ENCODE data around the gene THSD7A. TPM values are rescaled to one million over a fixed set of nuclear protein-coding genes. Genes with fewer than 3 reads are reported as not detected.

The THSD7A gene
- total RNA-seq, 1 experiment from 2014 or later, result not detected

DNA sequence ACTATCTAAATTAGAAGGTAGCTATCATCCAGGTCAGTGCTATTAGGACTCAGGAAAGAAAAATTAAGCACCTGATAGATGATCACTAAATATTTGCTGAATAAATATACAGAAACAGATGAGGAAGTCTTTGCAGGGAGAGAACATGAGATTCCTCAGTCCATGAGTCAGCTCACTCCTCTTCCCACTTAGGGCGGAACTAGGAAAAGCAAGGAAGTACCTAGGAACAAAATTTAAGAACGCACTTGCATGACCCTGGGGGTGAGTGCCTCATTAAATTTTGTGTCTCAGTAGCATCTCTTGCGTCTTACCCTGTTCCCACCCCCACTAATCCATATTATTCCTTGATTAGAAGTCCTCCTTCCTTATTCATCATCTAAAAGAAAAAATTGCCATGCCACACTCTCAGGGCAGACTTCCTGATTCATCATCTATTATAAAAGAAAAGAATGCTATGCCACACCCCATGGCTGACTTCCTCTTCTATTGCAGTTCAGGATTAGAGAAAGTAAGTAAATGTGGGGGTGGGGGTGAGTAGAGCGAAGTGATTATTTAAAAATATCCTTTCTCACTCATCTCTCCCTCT, 208.8 kb downstream of the THSD7A start:
- Mint-ChIP-seq H3K36me3 (ENCODE audit: insufficient read depth, unreplicated experiment) (no peaks in the 10 kb centered on the region), H3K4me3 (ENCODE audit: unreplicated experiment) (no peak overlapping the region), H3K27ac (ENCODE audit: low read depth, unreplicated experiment) (no peak overlapping the region), H3K9me3 (ENCODE audit: unreplicated experiment) (no peaks in the 10 kb centered on the region), H3K4me1 (ENCODE audit: insufficient read depth, unreplicated experiment) (no peaks in the 10 kb centered on the region), H3K27me3 (ENCODE audit: insufficient read depth, unreplicated experiment) (no peaks in the 10 kb centered on the region)
- no TSS peak for BruUV-seq (replicated peaks)
- CTCF ChIA-PET, result no interaction called here
- no peak for DNase-seq (ENCODE audit: unreplicated experiment)
- no peak for TF ChIP-seq CTCF (IDR thresholded peaks at IDR 0.05; ENCODE audit: unreplicated experiment)
- intact Hi-C loops (cut with micrococcal nuclease), result no loop called here
- POLR2A ChIA-PET, result no interaction called here

DNA sequence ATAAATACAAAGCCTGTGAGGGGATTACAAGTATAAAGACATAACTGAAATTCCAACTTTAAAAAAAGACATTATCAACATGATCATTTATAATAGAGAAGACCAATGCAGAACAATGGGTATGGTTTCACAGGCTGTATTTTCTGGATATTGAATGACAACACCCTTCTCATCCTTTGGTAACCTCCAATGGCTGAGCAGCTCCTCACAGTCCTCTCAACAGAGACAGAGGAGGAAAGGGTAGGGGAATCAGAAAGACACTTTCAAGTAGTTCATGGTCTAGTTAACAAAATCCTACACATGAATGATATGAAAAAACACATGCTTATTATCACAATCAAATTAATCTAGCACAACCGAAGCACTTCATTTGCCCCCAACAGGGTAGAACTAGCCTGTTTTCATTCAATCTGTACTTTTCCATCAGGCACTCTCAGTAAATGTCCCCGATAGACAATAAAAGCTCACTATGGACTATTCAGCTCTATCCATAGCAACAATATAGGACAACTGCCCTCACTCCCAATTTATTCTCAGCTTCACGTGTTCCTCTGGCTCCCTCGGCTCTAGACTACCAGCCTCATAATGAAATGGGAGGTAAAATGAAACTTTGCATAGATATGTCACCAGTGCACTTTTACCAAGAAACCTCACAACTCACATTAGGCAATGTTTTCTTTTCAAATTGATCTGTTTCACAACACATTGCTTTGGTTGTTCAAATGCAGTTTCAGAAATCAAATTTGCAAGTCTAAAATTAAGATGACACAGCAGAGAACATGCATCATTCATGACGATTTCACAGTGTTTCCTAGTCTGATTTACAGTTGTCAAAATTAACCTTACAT, 211.4 kb downstream of the THSD7A start:
- H3K27ac Mint-ChIP-seq (ENCODE audit: low read depth, unreplicated experiment), result no peak overlapping the region
- no peaks in the 10 kb centered on the region for H3K9me3 Mint-ChIP-seq (ENCODE audit: unreplicated experiment)
- no TSS peak for BruUV-seq (replicated peaks)
- no peaks in the 10 kb centered on the region for H3K27me3 Mint-ChIP-seq (ENCODE audit: insufficient read depth, unreplicated experiment)
- no peak for TF ChIP-seq CTCF (IDR thresholded peaks at IDR 0.05; ENCODE audit: unreplicated experiment)
- ChIA-PET CTCF (no interaction called here), POLR2A (no interaction called here)
- no peak overlapping the region for H3K4me3 Mint-ChIP-seq (ENCODE audit: unreplicated experiment)
- no peaks in the 10 kb centered on the region for H3K36me3 Mint-ChIP-seq (ENCODE audit: insufficient read depth, unreplicated experiment)
- no peak for DNase-seq (ENCODE audit: unreplicated experiment)
- intact Hi-C loops (cut with micrococcal nuclease), result no loop called here
- H3K4me1 Mint-ChIP-seq (ENCODE audit: insufficient read depth, unreplicated experiment), result no peaks in the 10 kb centered on the region

- no peak for DNase-seq (ENCODE audit: unreplicated experiment)
- Mint-ChIP-seq H3K36me3 (ENCODE audit: insufficient read depth, unreplicated experiment) (no peaks in the 10 kb centered on the region), H3K9me3 (ENCODE audit: unreplicated experiment) (no peaks in the 10 kb centered on the region), H3K27ac (ENCODE audit: low read depth, unreplicated experiment) (no peak overlapping the region), H3K4me3 (ENCODE audit: unreplicated experiment) (no peak overlapping the region), H3K4me1 (ENCODE audit: insufficient read depth, unreplicated experiment) (no peaks in the 10 kb centered on the region), H3K27me3 (ENCODE audit: insufficient read depth, unreplicated experiment) (no peaks in the 10 kb centered on the region)
- CTCF ChIA-PET, result no interaction called here
- POLR2A ChIA-PET, result no interaction called here
- TF ChIP-seq CTCF (IDR thresholded peaks at IDR 0.05; ENCODE audit: unreplicated experiment), result no peak
- no TSS peak for BruUV-seq (replicated peaks)
- intact Hi-C loops (cut with micrococcal nuclease), result no loop called here
These were observed 215.5 kb downstream of the THSD7A start for GRCh38 chr7:11616466-11616865.

- intact Hi-C loops (cut with micrococcal nuclease), result no loop called here
- POLR2A ChIA-PET, result no interaction called here
- no peaks in the 10 kb centered on the region for H3K36me3 Mint-ChIP-seq (ENCODE audit: insufficient read depth, unreplicated experiment)
- no peaks in the 10 kb centered on the region for H3K9me3 Mint-ChIP-seq (ENCODE audit: unreplicated experiment)
- DNase-seq (ENCODE audit: unreplicated experiment), result no peak
- no peaks in the 10 kb centered on the region for H3K27me3 Mint-ChIP-seq (ENCODE audit: insufficient read depth, unreplicated experiment)
- no peak overlapping the region for H3K27ac Mint-ChIP-seq (ENCODE audit: low read depth, unreplicated experiment)
- TF ChIP-seq CTCF (IDR thresholded peaks at IDR 0.05; ENCODE audit: unreplicated experiment), result no peak
- H3K4me3 Mint-ChIP-seq (ENCODE audit: unreplicated experiment), result no peak overlapping the region
- no TSS peak for BruUV-seq (replicated peaks)
- CTCF ChIA-PET, result no interaction called here
- H3K4me1 Mint-ChIP-seq (ENCODE audit: insufficient read depth, unreplicated experiment), result no peaks in the 10 kb centered on the region
These were observed 216.8 kb downstream of the THSD7A start for GRCh38 chr7:11615174-11615573.

All from MCF 10A (cell line).